ENCODE results near the gene SRGAP3. TPM values are rescaled to one million over a fixed set of nuclear protein-coding genes. Genes with fewer than 3 reads are reported as not detected.

Gene SRGAP3
- total RNA-seq, 1 donor from 2014 or later: 21.4 TPM

DNA sequence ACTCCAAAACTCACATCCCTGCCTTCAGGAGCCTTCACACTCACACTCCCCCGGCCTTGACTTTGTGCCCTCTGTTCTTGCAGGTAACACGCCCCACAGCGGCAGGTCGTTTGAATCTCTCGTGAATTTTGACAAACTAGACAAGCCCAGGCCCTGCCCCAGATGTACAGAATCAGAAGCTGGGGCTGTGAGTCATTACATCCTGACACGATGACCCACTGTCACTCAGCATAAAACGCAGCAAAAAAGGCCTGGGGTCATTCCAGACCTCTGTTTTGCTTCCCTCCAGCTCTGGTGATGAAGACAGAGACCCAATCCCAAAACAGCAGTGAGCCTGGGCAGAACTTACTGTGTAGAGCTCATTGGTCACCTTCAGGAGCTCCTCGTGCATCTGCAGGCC is 169.8 kb downstream of the SRGAP3 start:
- Mint-ChIP-seq H3K36me3 (ENCODE audit: insufficient read depth) (peaks cover 10% of the 10 kb centered on the region), H3K4me3 (ENCODE audit: low read depth) (no peak overlapping the region), H3K4me1 (ENCODE audit: low read depth) (peaks cover 18% of the 10 kb centered on the region), H3K27me3 (no peaks in the 10 kb centered on the region), H3K9me3 (ENCODE audit: low read depth) (peaks cover 12% of the 10 kb centered on the region), H3K27ac (no peak overlapping the region)
- TF ChIP-seq, protein P1, sequence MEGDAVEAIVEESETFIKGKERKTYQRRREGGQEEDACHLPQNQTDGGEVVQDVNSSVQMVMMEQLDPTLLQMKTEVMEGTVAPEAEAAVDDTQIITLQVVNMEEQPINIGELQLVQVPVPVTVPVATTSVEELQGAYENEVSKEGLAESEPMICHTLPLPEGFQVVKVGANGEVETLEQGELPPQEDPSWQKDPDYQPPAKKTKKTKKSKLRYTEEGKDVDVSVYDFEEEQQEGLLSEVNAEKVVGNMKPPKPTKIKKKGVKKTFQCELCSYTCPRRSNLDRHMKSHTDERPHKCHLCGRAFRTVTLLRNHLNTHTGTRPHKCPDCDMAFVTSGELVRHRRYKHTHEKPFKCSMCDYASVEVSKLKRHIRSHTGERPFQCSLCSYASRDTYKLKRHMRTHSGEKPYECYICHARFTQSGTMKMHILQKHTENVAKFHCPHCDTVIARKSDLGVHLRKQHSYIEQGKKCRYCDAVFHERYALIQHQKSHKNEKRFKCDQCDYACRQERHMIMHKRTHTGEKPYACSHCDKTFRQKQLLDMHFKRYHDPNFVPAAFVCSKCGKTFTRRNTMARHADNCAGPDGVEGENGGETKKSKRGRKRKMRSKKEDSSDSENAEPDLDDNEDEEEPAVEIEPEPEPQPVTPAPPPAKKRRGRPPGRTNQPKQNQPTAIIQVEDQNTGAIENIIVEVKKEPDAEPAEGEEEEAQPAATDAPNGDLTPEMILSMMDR (IDR thresholded peaks at IDR 0.05; ENCODE audit: unreplicated experiment): no peak
- DNase-seq (ENCODE audit: low spot score, unreplicated experiment): no peak

DNA sequence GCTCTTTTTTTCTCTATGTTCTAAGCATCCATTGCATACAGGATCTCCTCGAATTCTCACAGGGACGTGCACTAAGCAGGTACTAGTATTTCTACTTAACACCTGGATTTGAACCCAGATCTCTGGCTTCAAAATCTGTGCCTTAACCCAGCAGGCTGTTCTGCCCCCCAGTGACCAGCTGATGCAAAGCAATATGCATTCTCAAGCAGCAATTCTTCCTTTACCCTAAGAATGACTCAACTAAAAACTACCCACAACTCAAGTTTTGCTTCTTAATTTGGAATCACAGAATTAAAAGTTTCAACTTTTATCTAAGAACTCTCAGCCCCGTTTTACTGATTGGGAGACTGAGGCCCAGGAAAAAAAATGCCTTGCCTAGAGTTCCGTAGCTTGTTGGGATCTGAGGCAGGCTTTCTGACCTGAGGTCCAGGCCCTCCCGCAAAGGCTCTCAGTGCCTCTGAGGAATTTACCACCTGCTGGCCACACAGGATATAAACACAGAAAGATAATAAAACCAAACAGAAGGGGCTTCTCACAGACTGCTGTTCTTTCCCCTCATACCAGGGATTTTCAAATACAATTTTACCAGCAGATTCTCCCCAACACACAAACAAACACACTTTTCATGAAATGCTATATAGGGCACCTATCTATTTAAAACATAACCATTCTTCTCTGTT is 170.7 kb downstream of the SRGAP3 start:
- H3K27me3 Mint-ChIP-seq: no peaks in the 10 kb centered on the region
- TF ChIP-seq, protein P1 (IDR thresholded peaks at IDR 0.05; ENCODE audit: unreplicated experiment): peak; percentile 57
- H3K4me1 Mint-ChIP-seq (ENCODE audit: low read depth): peaks cover 18% of the 10 kb centered on the region
- H3K27ac Mint-ChIP-seq: peak overlapping the region; percentile 47
- H3K36me3 Mint-ChIP-seq (ENCODE audit: insufficient read depth): peaks cover 10% of the 10 kb centered on the region
- H3K4me3 Mint-ChIP-seq (ENCODE audit: low read depth): no peak overlapping the region
- H3K9me3 Mint-ChIP-seq (ENCODE audit: low read depth): peaks cover 12% of the 10 kb centered on the region
- no peak for DNase-seq (ENCODE audit: low spot score, unreplicated experiment)

GRCh38 chr3:9077029-9077428 is 172.4 kb downstream of the SRGAP3 start:
- TF ChIP-seq, protein P1 (IDR thresholded peaks at IDR 0.05; ENCODE audit: unreplicated experiment): no peak
- no peak overlapping the region for H3K4me3 Mint-ChIP-seq (ENCODE audit: low read depth)
- H3K27ac Mint-ChIP-seq: peak overlapping the region; percentile 62
- H3K9me3 Mint-ChIP-seq (ENCODE audit: low read depth): peaks cover 10% of the 10 kb centered on the region
- no peaks in the 10 kb centered on the region for H3K27me3 Mint-ChIP-seq
- peaks cover 18% of the 10 kb centered on the region for H3K4me1 Mint-ChIP-seq (ENCODE audit: low read depth)
- H3K36me3 Mint-ChIP-seq (ENCODE audit: insufficient read depth): peaks cover 8% of the 10 kb centered on the region
- DNase-seq (ENCODE audit: low spot score, unreplicated experiment): no peak

GRCh38 chr3:9075762-9076161 is 173.7 kb downstream of the SRGAP3 start:
- Mint-ChIP-seq H3K27me3 (no peaks in the 10 kb centered on the region), H3K4me3 (ENCODE audit: low read depth) (no peak overlapping the region), H3K27ac (no peak overlapping the region), H3K9me3 (ENCODE audit: low read depth) (peaks cover 4% of the 10 kb centered on the region), H3K4me1 (ENCODE audit: low read depth) (peaks cover 18% of the 10 kb centered on the region), H3K36me3 (ENCODE audit: insufficient read depth) (peaks cover 4% of the 10 kb centered on the region)
- TF ChIP-seq, protein P1 (IDR thresholded peaks at IDR 0.05; ENCODE audit: unreplicated experiment): no peak
- no peak for DNase-seq (ENCODE audit: low spot score, unreplicated experiment)

GRCh38 chr3:9074079-9074478 is 175.4 kb downstream of the SRGAP3 start:
- no peaks in the 10 kb centered on the region for H3K27me3 Mint-ChIP-seq
- no peaks in the 10 kb centered on the region for H3K36me3 Mint-ChIP-seq (ENCODE audit: insufficient read depth)
- H3K4me1 Mint-ChIP-seq (ENCODE audit: low read depth): peaks cover 12% of the 10 kb centered on the region
- no peaks in the 10 kb centered on the region for H3K9me3 Mint-ChIP-seq (ENCODE audit: low read depth)
- DNase-seq (ENCODE audit: low spot score, unreplicated experiment): no peak
- TF ChIP-seq, protein P1 (IDR thresholded peaks at IDR 0.05; ENCODE audit: unreplicated experiment): no peak
- H3K4me3 Mint-ChIP-seq (ENCODE audit: low read depth): no peak overlapping the region
- H3K27ac Mint-ChIP-seq: peak overlapping the region; percentile 26
